ENCODE measurements around the gene HS3ST1. TPM values are rescaled to one million over a fixed set of nuclear protein-coding genes. Genes with fewer than 3 reads are reported as not detected.

HS3ST1 gene
- 10 to 100 TPM in 2 of 4 donors, 1 to 10 TPM in 2; 4.8 to 27.0 (median 9.6) TPM for total RNA-seq

DNA sequence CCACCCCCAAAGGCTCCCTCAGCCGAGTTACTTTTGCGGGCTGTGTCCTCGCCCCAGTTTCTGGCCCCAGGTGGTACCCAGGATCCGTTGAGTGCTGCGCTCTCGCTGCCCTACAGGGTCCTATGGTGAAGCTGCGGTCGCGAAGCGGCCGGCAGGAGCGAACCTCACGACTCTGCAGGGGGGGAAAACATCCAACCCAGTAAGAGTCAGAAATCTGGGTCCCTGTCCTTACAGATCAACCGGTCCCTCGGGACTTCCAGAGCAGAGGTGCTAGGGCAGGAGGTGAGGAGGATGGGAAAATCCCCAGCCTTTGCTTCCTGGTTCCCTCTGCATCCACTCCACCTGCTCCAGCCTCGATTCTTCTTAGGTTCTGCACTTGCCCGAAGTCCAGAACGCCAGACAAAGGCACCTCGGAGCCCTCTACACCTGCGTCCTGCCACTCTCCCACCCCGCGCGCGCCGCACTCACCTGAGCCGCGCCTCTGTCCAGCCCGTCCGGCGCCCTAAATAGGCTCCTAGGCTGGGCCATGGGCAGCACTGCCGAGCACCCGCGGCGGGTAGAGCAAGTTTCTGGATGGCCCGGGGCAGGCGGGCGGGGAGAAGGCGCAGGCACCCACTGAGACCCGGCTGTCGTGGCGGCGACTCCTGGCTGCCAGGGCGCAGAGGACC lies at the start of gene HS3ST1:
Gene HS3ST1 (minus strand): TSS at position 664 of the 668 bp plus-strand sequence. CDS start 28,889 bp downstream, outside the sequence.
- intact Hi-C loops (cut with DNase I) = loop anchor here (5.0 kb wide), 1 partner anchor 846 kb away; no protein-coding TSS in a partner anchor
- TF ChIP-seq, protein P1, sequence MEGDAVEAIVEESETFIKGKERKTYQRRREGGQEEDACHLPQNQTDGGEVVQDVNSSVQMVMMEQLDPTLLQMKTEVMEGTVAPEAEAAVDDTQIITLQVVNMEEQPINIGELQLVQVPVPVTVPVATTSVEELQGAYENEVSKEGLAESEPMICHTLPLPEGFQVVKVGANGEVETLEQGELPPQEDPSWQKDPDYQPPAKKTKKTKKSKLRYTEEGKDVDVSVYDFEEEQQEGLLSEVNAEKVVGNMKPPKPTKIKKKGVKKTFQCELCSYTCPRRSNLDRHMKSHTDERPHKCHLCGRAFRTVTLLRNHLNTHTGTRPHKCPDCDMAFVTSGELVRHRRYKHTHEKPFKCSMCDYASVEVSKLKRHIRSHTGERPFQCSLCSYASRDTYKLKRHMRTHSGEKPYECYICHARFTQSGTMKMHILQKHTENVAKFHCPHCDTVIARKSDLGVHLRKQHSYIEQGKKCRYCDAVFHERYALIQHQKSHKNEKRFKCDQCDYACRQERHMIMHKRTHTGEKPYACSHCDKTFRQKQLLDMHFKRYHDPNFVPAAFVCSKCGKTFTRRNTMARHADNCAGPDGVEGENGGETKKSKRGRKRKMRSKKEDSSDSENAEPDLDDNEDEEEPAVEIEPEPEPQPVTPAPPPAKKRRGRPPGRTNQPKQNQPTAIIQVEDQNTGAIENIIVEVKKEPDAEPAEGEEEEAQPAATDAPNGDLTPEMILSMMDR (IDR thresholded peaks at IDR 0.05) = no peak
- TF ChIP-seq POLR2A (IDR thresholded peaks at IDR 0.05) = no peak
- Histone ChIP-seq H3K27me3 (peaks cover 0 to 25% (median 0%) of the 10 kb centered on the region in 4 donors), H3K9me3 (no peaks in the 10 kb centered on the region), H3K36me3 (no peaks in the 10 kb centered on the region), H3K27ac (peak within 1 kb of the TSS; percentile 85 to 92 (median 90)), H3K4me3 (peak within 1 kb of the TSS; percentile 80 to 86 (median 84)), H3K4me1 (peaks cover 7 to 73% (median 11%) of the 10 kb centered on the region in 3 donors)
- 0 to 2% methylated on average over 6 to 18 of the region's 43 CpGs for WGBS, 2 donors
- DNase-seq = no peak

DNA sequence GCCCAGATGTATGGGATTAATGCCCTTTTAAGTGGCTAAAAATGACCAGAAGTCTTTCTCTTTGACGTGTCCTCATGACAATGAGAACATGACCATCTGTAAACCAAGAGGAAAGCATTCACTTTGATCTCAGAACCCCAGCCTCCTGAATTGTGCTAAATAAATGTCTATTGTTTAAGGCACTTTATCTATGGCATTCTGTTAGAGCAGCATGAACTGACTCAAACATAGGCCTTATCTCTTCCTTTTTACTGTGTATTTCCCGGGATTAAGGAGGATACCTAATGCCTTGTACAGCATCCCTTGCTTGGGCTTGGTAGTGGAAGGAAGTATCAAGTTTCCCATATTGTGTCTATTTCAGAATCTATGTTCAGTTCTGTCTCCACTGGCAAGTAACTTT lies 47.2 kb upstream of the HS3ST1 start:
- WGBS, 2 donors = 64% methylated on average over 2 of the region's 2 CpGs
- no peaks in the 10 kb centered on the region for H3K36me3 ChIP-seq
- no peak overlapping the region for H3K4me3 ChIP-seq
- no peak overlapping the region for H3K27ac ChIP-seq
- no peak for TF ChIP-seq POLR2A (IDR thresholded peaks at IDR 0.05)
- TF ChIP-seq, protein P1 (IDR thresholded peaks at IDR 0.05) = no peak
- no peaks in the 10 kb centered on the region for H3K9me3 ChIP-seq
- no peaks in the 10 kb centered on the region for H3K27me3 ChIP-seq
- DNase-seq = no peak
- intact Hi-C loops (cut with DNase I) = no loop called here
- peaks cover 0 to 8% (median 7%) of the 10 kb centered on the region in 3 donors for H3K4me1 ChIP-seq

DNA sequence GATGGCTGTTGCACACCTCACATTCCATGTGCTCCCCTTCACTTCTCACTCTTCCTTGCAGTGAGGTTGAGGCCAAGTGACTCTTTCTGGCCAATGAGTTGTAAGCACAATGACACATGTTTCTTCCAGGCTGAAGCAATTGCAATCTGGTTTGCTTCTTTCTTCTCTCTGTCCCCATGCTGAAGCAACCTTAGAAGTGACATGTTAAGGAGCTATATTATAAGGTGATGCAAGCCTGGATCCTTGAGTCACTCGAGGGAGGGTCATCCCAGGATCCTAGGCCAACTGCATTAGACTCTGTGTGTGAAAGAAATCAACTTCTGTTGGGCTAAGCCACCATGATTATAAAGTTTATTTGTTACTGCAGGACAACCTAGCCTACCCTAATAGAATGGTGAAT lies 45.5 kb upstream of the HS3ST1 start:
- Histone ChIP-seq H3K27me3 (no peaks in the 10 kb centered on the region), H3K27ac (no peak overlapping the region), H3K36me3 (no peaks in the 10 kb centered on the region), H3K4me1 (peaks cover 7 to 22% (median 10%) of the 10 kb centered on the region in 3 donors), H3K4me3 (no peak overlapping the region), H3K9me3 (no peaks in the 10 kb centered on the region)
- no peak for TF ChIP-seq POLR2A (IDR thresholded peaks at IDR 0.05)
- DNase-seq = no peak
- intact Hi-C loops (cut with DNase I) = no loop called here
- WGBS, 2 donors = 67 to 83% methylated on average over 1 of the region's 1 CpG

DNA sequence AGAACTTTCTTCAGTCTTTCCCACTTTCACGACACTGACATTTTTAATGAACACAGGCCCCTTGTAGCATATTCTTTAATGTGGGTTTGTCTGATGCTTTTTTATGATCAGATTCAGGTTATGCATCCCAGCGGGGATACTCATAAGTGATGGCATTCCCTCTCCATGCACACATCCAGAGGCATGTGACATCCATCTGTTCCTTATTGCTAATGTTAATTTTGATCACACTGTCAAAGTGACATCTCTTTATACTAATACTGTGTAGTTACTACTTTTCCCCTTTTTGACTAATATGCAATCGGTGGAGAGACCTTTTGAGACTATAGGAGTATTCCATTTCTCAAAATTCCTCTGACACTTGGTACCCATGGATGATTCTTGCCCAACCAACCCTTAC lies 43.8 kb upstream of the HS3ST1 start:
- 81 to 91% methylated on average over 3 of the region's 3 CpGs for WGBS, 2 donors
- intact Hi-C loops (cut with DNase I) = no loop called here

DNA sequence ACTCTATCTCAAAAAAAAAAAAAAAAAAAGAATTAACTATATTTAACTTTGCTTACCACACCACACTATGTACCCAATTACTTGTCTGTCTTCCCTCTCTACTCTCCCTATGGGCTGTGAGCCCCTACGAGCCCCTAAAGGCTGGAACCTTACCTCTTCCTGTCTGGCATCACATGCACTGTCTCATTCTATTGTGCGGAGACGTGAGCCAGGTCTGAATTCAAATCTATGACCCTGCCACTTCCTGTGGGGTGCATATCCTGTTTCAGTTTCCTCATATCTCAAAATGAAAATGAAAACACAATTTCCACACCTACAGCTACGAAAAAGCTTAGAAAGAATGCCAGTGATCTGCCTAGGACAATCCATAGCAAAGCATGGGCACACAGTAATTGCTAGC lies 42.9 kb upstream of the HS3ST1 start:
- no peaks in the 10 kb centered on the region for H3K9me3 ChIP-seq
- H3K27ac ChIP-seq = peak overlapping the region; percentile 39 to 73 (median 66)
- no peaks in the 10 kb centered on the region for H3K27me3 ChIP-seq
- peak; percentile 11 for DNase-seq
- no peak for TF ChIP-seq POLR2A (IDR thresholded peaks at IDR 0.05)
- TF ChIP-seq, protein P1 (IDR thresholded peaks at IDR 0.05) = no peak
- peaks cover 7 to 22% (median 10%) of the 10 kb centered on the region in 3 donors for H3K4me1 ChIP-seq
- intact Hi-C loops (cut with DNase I) = no loop called here
- peak overlapping the region in 2 of 4 donors; percentile 1 to 45 for H3K4me3 ChIP-seq
- no peaks in the 10 kb centered on the region for H3K36me3 ChIP-seq
- 31 to 43% methylated on average over 4 of the region's 4 CpGs for WGBS, 2 donors

More for the DNA sequence above, 43.8 kb upstream of the HS3ST1 start:
- no peaks in the 10 kb centered on the region for H3K27me3 ChIP-seq
- H3K27ac ChIP-seq = no peak overlapping the region
- TF ChIP-seq POLR2A (IDR thresholded peaks at IDR 0.05) = no peak
- TF ChIP-seq, protein P1 (IDR thresholded peaks at IDR 0.05) = no peak
- H3K4me3 ChIP-seq = no peak overlapping the region
- no peaks in the 10 kb centered on the region for H3K36me3 ChIP-seq
- no peak for DNase-seq
- peaks cover 7 to 22% (median 10%) of the 10 kb centered on the region in 3 donors for H3K4me1 ChIP-seq
- H3K9me3 ChIP-seq = no peaks in the 10 kb centered on the region
